Peyer's patch (tissue), 4 donors: ENCODE results near the gene THSD7A. TPM values are rescaled to one million over a fixed set of nuclear protein-coding genes. Genes with fewer than 3 reads are reported as not detected.
A peak's percentile ranks its signal among the peaks of the same experiment; 100 is the strongest.

ENCODE experiments used
- DNase-seq, 3 donors: peaks; one replicate each; pipeline ENCODE4 v3.0.0-alpha.2; 2017 to 2019
- H3K27ac ChIP-seq, 4 donors: fragments of 200-600 bp; sonication (generic); one replicate each; pipeline ENCODE4 v1.5.1; 2016 to 2019
- H3K27me3 ChIP-seq, 2 donors: fragments of 200-600 bp; sonication (generic); one replicate each; pipeline ENCODE4 v1.5.1; 2019
- H3K36me3 ChIP-seq, 3 donors: fragments of 200-600 bp; sonication (generic); one replicate each; pipeline ENCODE4 v1.5.1; 2016 to 2019
- H3K4me1 ChIP-seq, 4 donors: fragments of 200-600 bp; sonication (generic); one replicate each; pipeline ENCODE4 v1.5.1; 2016 to 2019
- H3K4me3 ChIP-seq, 4 donors: fragments of 200-600 bp; sonication (generic); 1 replicate in 3 of 4; 2 replicates in 1 of 4; pipeline ENCODE4 v1.5.1; 2016 to 2019; ENCODE audit warnings: mild to moderate bottlenecking in 1 of 4
- H3K9me3 ChIP-seq, 4 donors: fragments of 200-600 bp; sonication (generic); one replicate each; pipeline ENCODE4 v1.5.1; 2016 to 2019; ENCODE audit warnings: mild to moderate bottlenecking in 1 of 4
- POLR2A ChIP-seq, 2 donors: fragments of 450-650 bp; IDR thresholded peaks; one replicate each; pipeline ENCODE4 v1.5.1; 2017; ENCODE audit warnings: antibody characterized with exemption in 2 of 2, mild to moderate bottlenecking in 2 of 2, moderate library complexity in 2 of 2
- total RNA-seq, 4 donors: library from RNA; depleted of rRNA; stranded (reverse); fragments of >200 nt; gene quantifications; one replicate each; pipeline ENCODE4 v1.1.0, GENCODE V29; 2016
- TF ChIP-seq, protein P1 (sequence below), 6 experiments: fragments of 450-650 bp in 4 of 6; fragments of 200-600 bp in 2 of 6; sonication (generic) in 1 of 6; IDR thresholded peaks; one replicate each; pipeline ENCODE4 v1.5.1; 2017 to 2019; ENCODE audit warnings: antibody characterized with exemption in 6 of 6, mild to moderate bottlenecking in 3 of 6, moderate library complexity in 1 of 6

The THSD7A gene
- total RNA-seq, 4 donors from 2014 or later = 0.53 to 4.1 (median 2.1) TPM

DNA sequence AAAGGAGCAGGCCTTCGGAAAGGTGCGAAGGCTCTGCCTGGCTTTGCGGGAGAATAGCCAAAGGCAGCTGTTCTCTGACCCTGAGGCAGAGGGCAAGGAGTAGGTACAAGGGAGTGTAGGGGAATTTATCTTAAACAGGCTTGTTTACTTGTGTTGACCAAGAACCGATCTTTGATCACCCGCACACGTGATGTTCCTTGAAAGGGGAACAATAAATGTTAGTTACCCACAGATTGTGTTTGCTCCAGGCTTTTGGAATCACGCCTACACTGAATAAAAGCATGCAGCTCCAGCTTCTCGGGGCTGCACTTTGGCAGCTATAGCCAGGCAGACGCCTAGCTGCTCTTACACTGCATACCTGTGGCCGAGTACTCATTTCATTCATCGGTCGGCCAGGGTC lies 437.6 kb downstream of the THSD7A start:
- Histone ChIP-seq H3K36me3 (no peaks in the 10 kb centered on the region), H3K4me3 (no peak overlapping the region), H3K27me3 (no peaks in the 10 kb centered on the region), H3K27ac (peak overlapping the region in 1 of 4 donors; percentile 2), H3K4me1 (no peaks in the 10 kb centered on the region), H3K9me3 (no peaks in the 10 kb centered on the region)
- TF ChIP-seq, protein P1, sequence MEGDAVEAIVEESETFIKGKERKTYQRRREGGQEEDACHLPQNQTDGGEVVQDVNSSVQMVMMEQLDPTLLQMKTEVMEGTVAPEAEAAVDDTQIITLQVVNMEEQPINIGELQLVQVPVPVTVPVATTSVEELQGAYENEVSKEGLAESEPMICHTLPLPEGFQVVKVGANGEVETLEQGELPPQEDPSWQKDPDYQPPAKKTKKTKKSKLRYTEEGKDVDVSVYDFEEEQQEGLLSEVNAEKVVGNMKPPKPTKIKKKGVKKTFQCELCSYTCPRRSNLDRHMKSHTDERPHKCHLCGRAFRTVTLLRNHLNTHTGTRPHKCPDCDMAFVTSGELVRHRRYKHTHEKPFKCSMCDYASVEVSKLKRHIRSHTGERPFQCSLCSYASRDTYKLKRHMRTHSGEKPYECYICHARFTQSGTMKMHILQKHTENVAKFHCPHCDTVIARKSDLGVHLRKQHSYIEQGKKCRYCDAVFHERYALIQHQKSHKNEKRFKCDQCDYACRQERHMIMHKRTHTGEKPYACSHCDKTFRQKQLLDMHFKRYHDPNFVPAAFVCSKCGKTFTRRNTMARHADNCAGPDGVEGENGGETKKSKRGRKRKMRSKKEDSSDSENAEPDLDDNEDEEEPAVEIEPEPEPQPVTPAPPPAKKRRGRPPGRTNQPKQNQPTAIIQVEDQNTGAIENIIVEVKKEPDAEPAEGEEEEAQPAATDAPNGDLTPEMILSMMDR (IDR thresholded peaks at IDR 0.05) = no peak
- TF ChIP-seq POLR2A (IDR thresholded peaks at IDR 0.05) = no peak
- peak in 2 of 3 donors; percentile 57 to 79 for DNase-seq

DNA sequence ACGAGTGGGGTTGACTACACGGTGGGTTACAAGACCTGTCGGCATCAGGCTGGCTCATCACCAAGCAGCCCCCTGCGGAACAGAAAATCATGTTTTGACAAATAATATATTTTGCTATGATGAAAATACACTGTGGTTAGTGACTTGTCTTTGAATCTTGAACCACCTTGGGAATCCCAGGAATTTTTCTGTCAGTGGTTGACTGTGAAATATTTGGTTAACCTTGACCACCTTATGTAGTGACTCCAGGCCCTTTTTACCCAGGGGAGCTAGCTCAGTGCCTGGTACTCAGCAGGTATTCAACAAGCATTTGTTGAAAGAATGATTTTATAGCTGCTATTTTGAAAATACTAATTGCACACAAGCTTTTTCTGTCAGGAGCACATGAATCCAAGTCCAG lies 452.4 kb downstream of the THSD7A start:
- no peaks in the 10 kb centered on the region for H3K9me3 ChIP-seq
- TF ChIP-seq, protein P1 (IDR thresholded peaks at IDR 0.05) = no peak
- TF ChIP-seq POLR2A (IDR thresholded peaks at IDR 0.05) = no peak
- H3K36me3 ChIP-seq = no peaks in the 10 kb centered on the region
- no peak overlapping the region for H3K27ac ChIP-seq
- no peak overlapping the region for H3K4me3 ChIP-seq
- no peaks in the 10 kb centered on the region for H3K27me3 ChIP-seq
- no peak for DNase-seq
- H3K4me1 ChIP-seq = no peaks in the 10 kb centered on the region

DNA sequence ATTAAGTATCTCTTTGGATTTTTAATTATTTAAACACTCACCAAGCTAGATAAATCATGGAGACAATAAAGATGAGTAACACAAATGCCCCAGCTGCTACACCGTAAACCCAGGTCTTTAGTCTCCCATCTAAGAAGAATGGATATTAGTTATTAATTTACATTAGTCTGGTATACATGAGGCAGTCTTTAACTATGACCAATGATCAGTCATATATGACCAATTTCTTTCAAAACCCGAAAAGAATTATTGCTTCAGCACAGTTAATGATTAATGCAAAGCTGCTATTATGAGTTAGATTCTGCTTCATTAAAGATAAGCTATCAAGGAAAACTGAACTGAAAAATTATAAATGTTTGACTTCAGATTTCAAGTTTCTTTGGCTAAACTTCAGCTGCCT lies 455.5 kb downstream of the THSD7A start:
- no peak overlapping the region for H3K27ac ChIP-seq
- no peak overlapping the region for H3K4me3 ChIP-seq
- no peak for DNase-seq
- H3K9me3 ChIP-seq = no peaks in the 10 kb centered on the region
- no peak for TF ChIP-seq POLR2A (IDR thresholded peaks at IDR 0.05)
- TF ChIP-seq, protein P1 (IDR thresholded peaks at IDR 0.05) = no peak
- H3K36me3 ChIP-seq = no peaks in the 10 kb centered on the region
- H3K4me1 ChIP-seq = peaks cover 0 to 5% (median 0%) of the 10 kb centered on the region in 4 donors
- no peaks in the 10 kb centered on the region for H3K27me3 ChIP-seq

DNA sequence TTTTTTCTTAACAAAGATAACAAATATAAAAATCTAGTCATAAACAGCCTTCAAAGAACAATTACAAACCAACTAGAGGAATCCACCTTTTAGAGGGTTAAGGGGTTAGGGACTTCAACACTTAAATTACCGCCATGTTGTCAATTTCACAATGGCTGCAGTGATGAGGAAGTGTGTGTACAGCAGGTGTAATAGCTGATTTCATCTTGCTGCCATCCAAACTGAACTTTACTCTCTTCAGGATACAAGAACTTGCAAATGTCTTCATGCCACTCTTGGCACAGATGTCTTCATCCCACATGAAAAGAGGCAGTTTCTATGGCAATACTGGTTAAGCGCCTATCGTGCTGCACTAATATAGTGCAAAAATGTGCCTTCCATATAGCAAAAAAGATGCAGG lies 457.4 kb downstream of the THSD7A start:
- DNase-seq = no peak
- TF ChIP-seq, protein P1 (IDR thresholded peaks at IDR 0.05) = no peak
- TF ChIP-seq POLR2A (IDR thresholded peaks at IDR 0.05) = no peak
- H3K9me3 ChIP-seq = no peaks in the 10 kb centered on the region
- no peak overlapping the region for H3K4me3 ChIP-seq
- H3K36me3 ChIP-seq = no peaks in the 10 kb centered on the region
- no peaks in the 10 kb centered on the region for H3K27me3 ChIP-seq
- H3K27ac ChIP-seq = no peak overlapping the region
- peaks cover 0 to 5% (median 0%) of the 10 kb centered on the region in 4 donors for H3K4me1 ChIP-seq

DNA sequence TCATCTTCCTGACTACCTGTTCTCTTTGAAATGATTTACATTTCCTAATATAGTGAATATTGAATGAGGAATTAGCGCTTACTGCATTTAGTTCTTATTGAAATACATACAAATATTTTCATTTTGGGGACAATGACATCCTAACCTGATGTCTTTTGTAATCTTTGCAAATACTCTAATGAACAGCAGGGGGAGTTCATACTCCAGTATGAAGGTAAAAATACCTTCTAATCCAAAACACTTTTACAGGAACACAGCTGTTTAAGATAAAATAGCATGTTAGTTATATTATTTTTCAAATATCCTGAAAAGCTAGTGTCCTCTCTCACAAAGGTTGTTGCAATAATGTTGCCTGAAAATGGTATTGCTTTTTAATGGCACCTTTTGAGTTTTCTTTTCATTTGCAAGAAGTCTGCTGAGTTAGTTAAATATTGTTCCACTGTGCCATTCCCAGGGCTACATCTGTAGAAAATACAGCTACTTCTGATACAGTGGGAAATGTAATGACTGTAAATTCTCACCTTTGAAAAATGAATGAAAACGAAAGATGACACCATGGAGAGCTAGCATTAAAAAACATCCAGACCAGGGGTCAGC lies 458.4 kb downstream of the THSD7A start:
- no peak overlapping the region for H3K27ac ChIP-seq
- H3K27me3 ChIP-seq = no peaks in the 10 kb centered on the region
- peaks cover 0 to 5% (median 0%) of the 10 kb centered on the region in 4 donors for H3K4me1 ChIP-seq
- no peak for DNase-seq
- no peaks in the 10 kb centered on the region for H3K36me3 ChIP-seq
- no peak for TF ChIP-seq POLR2A (IDR thresholded peaks at IDR 0.05)
- TF ChIP-seq, protein P1 (IDR thresholded peaks at IDR 0.05) = peak in 4 of 6 experiments; percentile 32 to 60 (median 60)
- H3K4me3 ChIP-seq = no peak overlapping the region
- no peaks in the 10 kb centered on the region for H3K9me3 ChIP-seq
